ENCODE results near the gene UQCRHL. TPM values are rescaled to one million over a fixed set of nuclear protein-coding genes. Genes with fewer than 3 reads are reported as not detected.

The UQCRHL gene
- total RNA-seq, 1 donor from 2014 or later, result 0.76 TPM

DNA sequence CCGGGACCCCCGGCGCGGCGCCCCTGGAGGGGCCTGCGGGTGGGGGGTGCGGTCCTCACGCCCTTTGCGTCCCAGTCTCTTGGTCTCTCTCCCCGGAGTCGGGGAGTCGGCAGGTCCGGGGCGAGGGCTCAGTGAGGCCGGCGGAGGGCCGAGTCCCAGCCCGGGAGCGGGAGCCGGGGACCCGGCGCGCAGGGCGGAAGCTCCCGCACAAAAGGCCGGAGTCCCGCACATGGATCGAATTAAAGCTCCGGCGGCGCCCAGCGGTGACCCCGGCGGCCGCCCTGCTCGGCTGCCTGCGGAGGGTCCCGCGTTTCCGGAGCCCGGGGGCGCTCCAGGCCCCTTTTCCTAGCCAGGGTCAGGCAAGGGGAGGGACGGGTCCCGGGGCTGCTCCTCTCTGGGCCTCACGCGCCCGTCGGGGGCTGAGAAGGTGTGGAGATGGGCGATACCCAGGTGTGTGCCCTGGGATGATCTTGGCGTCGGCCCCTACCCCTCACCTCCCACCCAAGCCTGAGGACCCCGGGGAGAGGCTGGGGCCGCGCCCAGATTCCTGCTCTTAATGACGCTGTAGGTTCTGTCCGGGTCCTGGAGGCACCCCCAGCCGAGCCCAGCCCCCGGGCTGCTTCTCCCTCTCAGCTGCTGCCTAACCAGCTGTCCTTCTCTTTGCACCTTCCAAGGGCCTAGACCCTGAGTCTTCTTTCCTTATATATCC, 48.3 kb downstream of the UQCRHL start:
- DNase-seq (ENCODE audit: extremely low read depth, low read depth, low spot score), result no peak

DNA sequence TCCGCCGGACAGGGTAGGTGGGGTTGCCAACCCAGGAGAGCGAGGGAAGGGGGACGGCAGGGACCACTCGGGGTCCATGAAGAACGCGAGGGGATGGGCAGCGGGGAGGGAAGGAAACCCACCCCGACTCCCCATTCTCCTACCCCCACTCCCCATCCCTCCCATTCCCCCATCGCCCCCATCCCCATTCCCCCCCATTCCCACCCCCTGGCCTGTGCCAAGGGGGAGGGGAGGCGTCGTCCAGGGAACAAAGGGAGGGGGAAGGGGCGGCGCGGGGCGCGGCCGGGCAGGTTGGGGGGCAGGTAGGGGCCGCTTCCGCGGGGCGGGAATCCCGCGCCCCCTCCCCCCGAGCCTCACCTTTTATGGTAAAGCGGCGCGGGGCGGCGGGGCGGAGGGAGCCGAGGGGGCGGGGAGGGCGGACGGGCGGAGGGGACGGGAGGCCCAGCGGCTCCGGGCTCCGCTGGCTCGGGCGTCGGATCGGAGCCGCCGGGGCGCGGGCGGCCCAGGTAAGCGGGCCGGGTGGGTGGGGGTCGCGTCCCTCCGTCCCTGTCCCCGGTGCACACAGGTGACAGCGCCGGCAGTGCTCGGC, 49.0 kb downstream of the UQCRHL start, which contains the start of gene FBLIM1:
TSS of gene FBLIM1 (plus strand) at position 453 of the 589 bp plus-strand sequence. CDS start 6,189 bp downstream, outside the sequence.
- no peak for DNase-seq (ENCODE audit: extremely low read depth, low read depth, low spot score)

DNA sequence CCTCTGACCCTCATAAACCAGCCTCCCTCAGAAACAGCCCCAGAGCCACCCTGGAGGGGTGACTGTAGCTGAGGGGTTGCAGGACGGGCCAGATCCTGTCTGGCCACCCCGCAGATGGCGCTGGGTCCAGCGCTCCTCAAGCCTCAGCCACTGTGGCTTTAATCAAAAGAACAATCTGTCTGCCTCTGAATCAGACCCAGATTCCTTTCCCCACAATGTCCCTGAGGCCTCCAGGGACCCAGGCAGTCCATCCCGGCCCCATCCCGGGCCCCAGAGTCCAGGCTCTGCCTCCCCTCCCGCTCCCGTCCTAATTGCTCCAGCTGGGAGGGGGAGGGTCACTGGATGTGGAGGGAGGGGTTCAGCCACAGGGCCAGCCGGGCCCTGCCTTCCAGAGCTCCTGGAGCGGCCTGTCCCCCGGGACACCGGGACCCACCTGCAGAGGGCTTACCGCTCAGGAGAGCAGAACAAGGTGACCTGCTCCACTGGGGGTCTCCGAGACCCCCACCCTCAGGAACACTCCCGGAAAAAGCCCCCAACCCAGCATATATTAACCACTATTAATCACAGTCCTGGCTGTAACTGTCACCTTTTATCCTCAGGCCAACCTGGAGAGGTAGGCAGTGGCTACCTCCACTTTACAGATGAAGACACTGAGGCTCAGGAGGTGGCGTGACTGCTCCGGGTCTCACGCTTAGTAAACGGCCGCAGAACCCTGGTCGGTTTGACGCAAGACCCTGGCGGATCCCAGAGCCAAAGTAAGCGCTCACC, 49.7 kb downstream of the UQCRHL start:
- DNase-seq (ENCODE audit: extremely low read depth, low read depth, low spot score), result no peak

Other genes starting within 250 kb of the UQCRHL start
- gene AGMAT, start 222.6 kb downstream of the UQCRHL start, total RNA-seq, result 0.35 and 0.63 TPM in 2 replicates
- 10.1 and 28.4 TPM in 2 replicates for gene DDI2, start 190.2 kb downstream of the UQCRHL start, total RNA-seq
- gene PLEKHM2, start 123.3 kb downstream of the UQCRHL start, total RNA-seq, result 44.5 and 67.7 TPM in 2 replicates
- gene SLC25A34, start 71.4 kb downstream of the UQCRHL start, total RNA-seq, result 0.19 and 0.53 TPM in 2 replicates
- gene TMEM82, start 65.2 kb downstream of the UQCRHL start, total RNA-seq, result not detected in 2 replicates
- 191 and 231 TPM in 2 replicates for gene FBLIM1, start 48.9 kb downstream of the UQCRHL start, total RNA-seq
- gene SPEN, start 40.1 kb upstream of the UQCRHL start, total RNA-seq, result 25.8 and 36.8 TPM in 2 replicates
- 27.6 and 35.6 TPM in 2 replicates for gene ZBTB17, start 168.5 kb upstream of the UQCRHL start, total RNA-seq
- 0.15 TPM in 1 of 2 replicates, not detected in the other for gene SRARP, start 196.6 kb upstream of the UQCRHL start, total RNA-seq
- not detected in 2 replicates for gene HSPB7, start 210.4 kb upstream of the UQCRHL start, total RNA-seq
- gene CLCNKA, start 214.4 kb upstream of the UQCRHL start, total RNA-seq, result not detected in 2 replicates
- not detected in 2 replicates for gene CLCNKB, start 236.1 kb upstream of the UQCRHL start, total RNA-seq